Body of pancreas (tissue), 4 donors: ENCODE data around the gene PTPRN2. TPM values are rescaled to one million over a fixed set of nuclear protein-coding genes. Genes with fewer than 3 reads are reported as not detected.

Experiments
- ATAC-seq: fragments of 150-250 bp; one replicate; pipeline ENCODE4 v1.9.1; 2016
- DNase-seq, 4 donors: peaks; one replicate each; pipeline ENCODE4 v3.0.0-alpha.2; 2019
- H3K27ac ChIP-seq, 4 donors: fragments of 200-600 bp; sonication (generic); 1 replicate in 3 of 4; 2 replicates in 1 of 4; pipeline versions ENCODE4 v1.5.1 to v1.6.1; 2016 to 2019; ENCODE audit warnings: mild to moderate bottlenecking in 1 of 4, mixed read lengths in 1 of 4, moderate library complexity in 1 of 4
- H3K27me3 ChIP-seq, 2 donors: fragments of 200-600 bp; sonication (generic); one replicate each; pipeline ENCODE4 v1.6.0; 2016; ENCODE audit warnings: mild to moderate bottlenecking in 1 of 2
- H3K36me3 ChIP-seq, 2 donors: fragments of 200-600 bp; sonication (generic); replicated peaks in 1 of 2; 2 replicates each; pipeline ENCODE4 v1.5.1; 2016; ENCODE audit warnings: low read depth in 2 of 2; ENCODE audit not compliant: insufficient read depth in 1 of 2
- H3K4me1 ChIP-seq: fragments of 200-600 bp; sonication (generic); one replicate; pipeline ENCODE4 v1.6.0; 2016
- H3K4me3 ChIP-seq, 2 donors: fragments of 200-600 bp; sonication (generic); 1 replicate in 1 of 2; 2 replicates in 1 of 2; pipeline ENCODE4 v1.5.1; 2016 to 2019
- H3K9me3 ChIP-seq, 3 donors: fragments of 200-600 bp; sonication (generic); 1 replicate in 2 of 3; 2 replicates in 1 of 3; pipeline ENCODE4 v1.5.1; 2016
- CTCF ChIP-seq, 7 experiments: fragments of 450-650 bp in 4 of 7; fragments of 200-600 bp in 3 of 7; sonication (generic) in 3 of 7; IDR thresholded peaks; one replicate each; pipeline ENCODE4 v1.5.1; 2016 to 2019; ENCODE audit warnings: antibody characterized with exemption in 7 of 7
- POLR2A ChIP-seq, 3 donors: fragments of 450-650 bp; IDR thresholded peaks; one replicate each; pipeline ENCODE4 v1.6.1; 2016; ENCODE audit warnings: antibody characterized with exemption in 3 of 3, mild to moderate bottlenecking in 2 of 3
- WGBS, 2 donors: methylation state at CpG; one replicate each; pipeline ENCODE4 v1.1.5; 2017; 5-methylcytosine and 5-hydroxymethylcytosine counted together
- intact Hi-C: fragments of 100-400 bp; cut with DNase I; formaldehyde crosslinking; loops from one replicate; pipeline ENCODE4 v1.15.1; 2023
- total RNA-seq, 2 donors: library from RNA; depleted of rRNA; stranded (reverse); fragments of >200 nt; gene quantifications; one replicate each; pipeline ENCODE4 v1.1.0, GENCODE V29; 2016

The PTPRN2 gene
- total RNA-seq, 2 donors from 2014 or later = 31.6 to 76.1 TPM

GRCh38 chr7:158491094-158491493, 96.5 kb downstream of the PTPRN2 start:
- WGBS, 2 donors = 86 to 89% methylated on average over 9 to 11 of the region's 11 CpGs
- H3K4me1 ChIP-seq = no peaks in the 10 kb centered on the region
- no peak for ATAC-seq

GRCh38 chr7:158490171-158490782, 97.3 kb downstream of the PTPRN2 start:
- no peaks in the 10 kb centered on the region for H3K4me1 ChIP-seq
- no peak for TF ChIP-seq CTCF (IDR thresholded peaks at IDR 0.05)
- no peak for TF ChIP-seq POLR2A (IDR thresholded peaks at IDR 0.05)
- H3K27me3 ChIP-seq = no peaks in the 10 kb centered on the region
- intact Hi-C loops = no loop called here
- no peaks in the 10 kb centered on the region for H3K9me3 ChIP-seq
- DNase-seq (no peak), ATAC-seq (no peak)
- 94% methylated on average over 31 of the region's 47 CpGs for WGBS, 2 donors
- no peak overlapping the region for H3K27ac ChIP-seq
- no peak overlapping the region for H3K4me3 ChIP-seq
- H3K36me3 ChIP-seq = no peaks in the 10 kb centered on the region

More at GRCh38 chr7:158491094-158491493, 96.5 kb downstream of the PTPRN2 start:
- H3K9me3 ChIP-seq = no peaks in the 10 kb centered on the region
- H3K27ac ChIP-seq = no peak overlapping the region
- intact Hi-C loops = no loop called here
- DNase-seq = no peak
- TF ChIP-seq POLR2A (IDR thresholded peaks at IDR 0.05) (no peak), CTCF (IDR thresholded peaks at IDR 0.05) (no peak)
- no peak overlapping the region for H3K4me3 ChIP-seq
- H3K27me3 ChIP-seq = no peaks in the 10 kb centered on the region
- H3K36me3 ChIP-seq = no peaks in the 10 kb centered on the region

GRCh38 chr7:158489462-158490155, 98.0 kb downstream of the PTPRN2 start:
- DNase-seq (no peak), ATAC-seq (no peak)
- TF ChIP-seq CTCF (IDR thresholded peaks at IDR 0.05) = no peak
- Histone ChIP-seq H3K4me1 (no peaks in the 10 kb centered on the region), H3K27ac (no peak overlapping the region), H3K4me3 (no peak overlapping the region), H3K36me3 (no peaks in the 10 kb centered on the region), H3K27me3 (no peaks in the 10 kb centered on the region), H3K9me3 (no peaks in the 10 kb centered on the region)
- intact Hi-C loops = no loop called here
- WGBS, 2 donors = 92 to 93% methylated on average over 13 to 36 of the region's 51 CpGs

- Histone ChIP-seq H3K4me3 (no peak overlapping the region), H3K4me1 (no peaks in the 10 kb centered on the region), H3K27ac (no peak overlapping the region), H3K27me3 (no peaks in the 10 kb centered on the region), H3K9me3 (no peaks in the 10 kb centered on the region), H3K36me3 (no peaks in the 10 kb centered on the region)
- intact Hi-C loops = no loop called here
- WGBS, 2 donors = 92 to 94% methylated on average over 35 to 42 of the region's 42 CpGs
- DNase-seq = no peak
- TF ChIP-seq POLR2A (IDR thresholded peaks at IDR 0.05) (no peak), CTCF (IDR thresholded peaks at IDR 0.05) (no peak)
- ATAC-seq = no peak
These were observed 99.2 kb downstream of the PTPRN2 start for GRCh38 chr7:158488181-158488971.
